ENCODE measurements around the gene RAD52.

RAD52 gene

GRCh38 chr12:913919-914698 is 35.4 kb downstream of the RAD52 start:
- no peak for DNase-seq (ENCODE audit: low read depth)

- no peak for DNase-seq (ENCODE audit: low read depth)
Measured at GRCh38 chr12:912466-913235, 36.8 kb downstream of the RAD52 start.

GRCh38 chr12:911191-911826 is 38.2 kb downstream of the RAD52 start:
- no peak for DNase-seq (ENCODE audit: low read depth)

DNA sequence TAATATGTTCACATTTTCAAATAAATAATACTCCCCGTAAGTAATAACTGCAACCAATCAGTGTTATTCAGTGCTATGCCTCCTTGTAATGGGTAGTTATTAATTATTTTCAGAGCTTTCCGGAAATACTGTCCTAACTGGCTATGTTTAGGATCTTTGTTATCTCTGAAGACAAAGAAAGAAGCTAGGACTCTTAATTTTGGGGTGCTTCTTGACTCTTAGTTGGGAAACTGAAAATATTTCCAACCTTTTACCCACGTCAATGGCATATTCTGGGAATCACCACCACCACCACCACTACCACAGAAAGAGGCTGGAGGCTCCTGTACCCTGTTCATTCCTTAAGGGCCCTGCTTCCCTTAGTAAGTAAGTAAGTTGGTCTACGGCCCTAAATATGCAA is 39.1 kb downstream of the RAD52 start:
- no peak for DNase-seq (ENCODE audit: low read depth)

- no peak for DNase-seq (ENCODE audit: low read depth)
Measured at GRCh38 chr12:909861-910260, 39.6 kb downstream of the RAD52 start.

GRCh38 chr12:907413-908185 is 41.9 kb downstream of the RAD52 start:
- DNase-seq (ENCODE audit: low read depth), result no peak

GRCh38 chr12:906062-906585 is 43.4 kb downstream of the RAD52 start:
- DNase-seq (ENCODE audit: low read depth), result no peak

- no peak for DNase-seq (ENCODE audit: low read depth)
Measured at GRCh38 chr12:905261-906031, 44.0 kb downstream of the RAD52 start.

DNA sequence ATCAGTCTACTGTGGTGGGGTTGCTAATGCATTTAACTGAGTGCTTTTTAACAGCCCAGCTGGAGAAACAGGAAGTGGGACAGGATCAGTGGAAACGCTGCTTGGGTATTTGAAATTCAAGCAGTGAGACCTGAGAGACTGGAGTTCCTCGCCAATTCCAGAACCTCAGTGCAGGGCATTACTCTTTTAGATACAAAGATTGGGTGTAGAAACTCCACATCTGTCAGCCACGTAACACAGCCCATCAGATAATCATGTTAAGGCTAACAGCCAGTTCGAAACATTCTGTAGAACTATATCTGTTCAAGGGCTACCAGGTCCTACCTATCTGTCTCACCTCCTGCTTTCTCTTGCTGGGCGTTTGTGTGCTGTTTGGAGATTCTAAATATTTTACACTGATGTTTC is 45.5 kb downstream of the RAD52 start:
- no peak for DNase-seq (ENCODE audit: low read depth)

DNA sequence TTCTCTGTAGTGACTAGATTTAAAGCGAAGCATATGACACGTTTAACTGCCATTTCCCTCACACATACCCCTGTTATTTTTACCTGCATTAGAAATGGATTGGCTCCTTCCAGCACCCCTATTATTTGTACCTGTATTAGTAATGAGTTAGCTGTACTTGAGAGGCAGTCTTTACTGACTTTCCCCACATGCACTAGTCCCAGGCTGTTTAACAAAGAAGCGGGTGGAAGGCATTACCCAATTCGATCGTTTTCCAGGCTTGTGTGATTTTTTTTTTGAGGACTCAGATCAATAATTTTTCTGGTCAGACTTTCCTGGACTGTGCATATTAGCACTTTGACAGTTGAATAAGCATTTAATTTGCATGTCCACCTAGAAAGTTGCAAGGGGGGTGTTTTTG is 46.4 kb downstream of the RAD52 start:
- no peak for DNase-seq (ENCODE audit: low read depth)

DNA sequence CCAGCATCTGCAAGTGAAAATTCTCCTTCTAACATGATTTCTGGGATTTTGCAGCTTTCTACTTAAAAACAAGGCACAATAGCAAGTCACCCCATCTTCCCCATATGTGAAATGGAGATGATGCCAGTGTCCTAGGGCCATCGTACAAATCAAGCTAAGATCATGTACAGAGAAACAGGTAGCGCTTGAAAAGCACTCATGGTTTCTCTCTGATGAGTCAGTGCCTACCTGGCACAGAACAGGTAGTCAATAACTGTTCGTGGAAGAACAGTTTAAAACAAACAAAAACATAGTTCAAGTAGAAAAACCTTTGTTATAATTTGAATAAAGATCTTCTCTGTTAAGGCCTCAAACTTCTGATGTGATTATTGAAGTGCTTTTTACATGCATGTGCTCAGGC is 46.9 kb downstream of the RAD52 start:
- no peak for DNase-seq (ENCODE audit: low read depth)

DNA sequence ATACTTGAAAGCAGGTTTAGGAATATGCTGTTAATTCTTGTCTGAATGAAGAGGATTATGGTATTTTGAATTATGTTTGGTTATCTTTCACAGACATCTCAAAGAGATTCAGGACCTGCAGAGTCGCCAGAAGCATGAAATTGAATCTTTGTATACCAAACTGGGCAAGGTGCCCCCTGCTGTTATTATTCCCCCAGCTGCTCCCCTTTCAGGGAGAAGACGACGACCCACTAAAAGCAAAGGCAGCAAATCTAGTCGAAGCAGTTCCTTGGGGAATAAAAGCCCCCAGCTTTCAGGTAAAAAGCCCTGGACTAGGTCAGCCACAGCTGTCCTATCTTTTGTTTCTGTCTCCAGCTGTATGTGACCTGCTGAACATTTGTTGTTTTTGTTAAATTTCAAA is 52.1 kb downstream of the RAD52 start:
- DNase-seq (ENCODE audit: low read depth), result no peak

DNA sequence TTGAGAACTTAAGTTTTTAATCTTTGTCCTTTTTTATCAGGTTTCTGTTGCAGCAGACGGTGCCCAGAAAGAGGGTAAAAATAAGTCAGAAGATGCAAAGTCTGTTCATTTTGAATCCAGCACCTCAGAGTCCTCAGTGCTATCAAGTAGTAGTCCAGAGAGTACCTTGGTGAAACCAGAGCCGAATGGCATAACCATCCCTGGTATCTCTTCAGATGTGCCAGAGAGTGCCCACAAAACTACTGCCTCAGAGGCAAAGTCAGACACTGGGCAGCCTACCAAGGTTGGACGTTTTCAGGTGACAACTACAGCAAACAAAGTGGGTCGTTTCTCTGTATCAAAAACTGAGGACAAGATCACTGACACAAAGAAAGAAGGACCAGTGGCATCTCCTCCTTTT is 53.5 kb downstream of the RAD52 start:
- DNase-seq (ENCODE audit: low read depth), result no peak

GRCh38 chr12:894226-894625 is 55.3 kb downstream of the RAD52 start:
- DNase-seq (ENCODE audit: low read depth), result no peak

- DNase-seq (ENCODE audit: low read depth), result no peak
Measured at GRCh38 chr12:886206-886605, 63.3 kb downstream of the RAD52 start.

DNA sequence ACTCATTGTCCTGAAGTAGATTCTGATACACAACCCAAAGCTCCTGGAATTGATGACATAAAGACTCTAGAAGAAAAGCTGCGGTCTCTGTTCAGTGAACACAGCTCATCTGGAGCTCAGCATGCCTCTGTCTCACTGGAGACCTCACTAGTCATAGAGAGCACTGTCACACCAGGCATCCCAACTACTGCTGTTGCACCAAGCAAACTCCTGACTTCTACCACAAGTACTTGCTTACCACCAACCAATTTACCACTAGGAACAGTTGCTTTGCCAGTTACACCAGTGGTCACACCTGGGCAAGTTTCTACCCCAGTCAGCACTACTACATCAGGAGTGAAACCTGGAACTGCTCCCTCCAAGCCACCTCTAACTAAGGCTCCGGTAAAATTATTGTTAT is 63.8 kb downstream of the RAD52 start:
- DNase-seq (ENCODE audit: low read depth), result no peak

GRCh38 chr12:884746-885414 is 64.6 kb downstream of the RAD52 start:
- DNase-seq (ENCODE audit: low read depth), result no peak

GRCh38 chr12:880656-881055 is 68.8 kb downstream of the RAD52 start:
- DNase-seq (ENCODE audit: low read depth), result no peak

DNA sequence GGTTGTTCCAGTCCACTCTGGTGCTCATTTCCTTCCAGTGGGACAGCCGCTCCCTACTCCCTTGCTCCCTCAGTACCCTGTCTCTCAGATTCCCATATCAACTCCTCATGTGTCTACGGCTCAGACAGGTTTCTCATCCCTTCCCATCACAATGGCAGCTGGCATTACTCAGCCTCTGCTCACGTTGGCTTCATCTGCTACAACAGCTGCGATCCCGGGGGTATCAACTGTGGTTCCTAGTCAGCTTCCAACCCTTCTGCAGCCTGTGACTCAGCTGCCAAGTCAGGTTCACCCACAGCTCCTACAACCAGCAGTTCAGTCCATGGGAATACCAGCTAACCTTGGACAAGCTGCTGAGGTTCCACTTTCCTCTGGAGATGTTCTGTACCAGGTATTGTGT is 69.9 kb downstream of the RAD52 start:
- DNase-seq (ENCODE audit: low read depth), result no peak

DNA sequence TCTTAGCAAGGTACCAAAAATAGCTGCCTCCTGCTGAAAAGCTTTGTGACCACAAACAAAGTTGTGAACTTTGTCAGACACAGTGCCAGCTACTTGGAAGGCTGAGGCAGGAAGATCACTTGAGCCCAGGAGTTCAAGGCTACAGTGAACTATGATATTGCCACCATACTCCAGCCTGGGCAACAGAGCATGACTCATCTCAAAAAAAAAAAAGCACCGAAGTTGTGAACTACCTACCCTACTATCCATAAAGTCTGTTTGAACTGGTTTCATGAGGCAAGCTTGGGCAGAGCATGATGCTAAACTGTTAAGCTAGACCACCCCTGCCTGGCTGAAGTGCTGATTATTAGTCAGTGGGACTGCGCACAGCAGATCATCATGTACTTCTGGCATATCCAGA is 75.5 kb downstream of the RAD52 start:
- DNase-seq (ENCODE audit: low read depth), result no peak

GRCh38 chr12:870378-870777 is 79.1 kb downstream of the RAD52 start:
- no peak for DNase-seq (ENCODE audit: low read depth)
